Stimulated activated CD4-positive, alpha-beta T cell treated with anti-CD3 and anti-CD28 coated beads, Interleukin-1b, Interleukin-23, amount 100 ng/mL, for 4 hours (primary cell): ENCODE results near the gene GTF2H4.
"Not testable (repeated sequence)": the region's sequence is repeated elsewhere in the genome, so short reads cannot be mapped to it uniquely, and the experiment has no call there.

ENCODE experiments used
- DNase-seq, 2 donors: peaks; one replicate each; pipeline ENCODE4 v3.0.0-alpha.2; 2020; ENCODE audit warnings: low read depth in 2 of 2

The GTF2H4 gene

GRCh38 chr6:30907758-30908591, at the start of gene GTF2H4:
TSS of gene GTF2H4 (plus strand) at chr6:30908207.
- DNase-seq: peak; percentile 91 to 94

- not testable (repeated sequence) for DNase-seq
Observed at GRCh38 chr6:30859726-30860125, 48.3 kb upstream of the GTF2H4 start.

GRCh38 chr6:30861257-30862048, 46.6 kb upstream of the GTF2H4 start:
- DNase-seq: no peak

GRCh38 chr6:30862156-30862875, 45.7 kb upstream of the GTF2H4 start:
- no peak for DNase-seq

GRCh38 chr6:30864325-30864724, 43.7 kb upstream of the GTF2H4 start:
- no peak for DNase-seq

- DNase-seq: not testable (repeated sequence)
Observed at GRCh38 chr6:30869241-30869749, 38.7 kb upstream of the GTF2H4 start.

GRCh38 chr6:30870546-30870945, 37.5 kb upstream of the GTF2H4 start:
- DNase-seq: no peak

GRCh38 chr6:30871592-30872183, 36.3 kb upstream of the GTF2H4 start:
- no peak for DNase-seq

GRCh38 chr6:30873137-30873640, 34.8 kb upstream of the GTF2H4 start:
- DNase-seq: no peak

- DNase-seq: not testable (repeated sequence)
Observed at GRCh38 chr6:30873795-30874194, 34.2 kb upstream of the GTF2H4 start.

- DNase-seq: no peak
Observed at GRCh38 chr6:30875244-30876038, 32.6 kb upstream of the GTF2H4 start.

GRCh38 chr6:30876039-30876730, 31.8 kb upstream of the GTF2H4 start:
- DNase-seq: no peak

GRCh38 chr6:30877419-30878262, 30.4 kb upstream of the GTF2H4 start:
- DNase-seq: peak; percentile 62 to 63

GRCh38 chr6:30879684-30880427, 28.2 kb upstream of the GTF2H4 start:
- no peak for DNase-seq

GRCh38 chr6:30880698-30881252, 27.2 kb upstream of the GTF2H4 start:
- no peak for DNase-seq

GRCh38 chr6:30881392-30882203, 26.4 kb upstream of the GTF2H4 start:
- DNase-seq: no peak

GRCh38 chr6:30882204-30882758, 25.7 kb upstream of the GTF2H4 start:
- no peak for DNase-seq
